HCT116 (cell line): ENCODE data around the gene PLA2G1B.

Source experiments
- CBX3 ChIP-seq: IDR thresholded peaks from 2 replicates; pipeline ENCODE4 v1.6.1; 2012; ENCODE audit warnings: low read depth
- CEBPB ChIP-seq: IDR thresholded peaks from 2 replicates; pipeline ENCODE4 v1.6.1; 2012; ENCODE audit warnings: low read depth
- CTCF ChIP-seq, 3 experiments: fragments of 200-600 bp in 1 of 3; sonication (generic) in 1 of 3; IDR thresholded peaks in 2 of 3; conservative IDR thresholded peaks in 1 of 3; 2 replicates each; pipeline ENCODE4 v1.5.1; 2012 to 2017; ENCODE audit warnings: low read depth in 2 of 3, low read length in 2 of 3, antibody characterized with exemption in 1 of 3, borderline replicate concordance in 1 of 3, control low read depth in 1 of 3, mild to moderate bottlenecking in 1 of 3, mixed read lengths in 1 of 3, mixed run types in 1 of 3, moderate library complexity in 1 of 3; ENCODE audit not compliant: insufficient read depth in 1 of 3
- EGR1 ChIP-seq: IDR thresholded peaks from 2 replicates; pipeline ENCODE4 v1.6.1; 2012; ENCODE audit warnings: low read depth
- EZH2 ChIP-seq: fragments of 200-600 bp; sonication (generic); IDR thresholded peaks from 2 replicates; pipeline ENCODE4 v1.6.1; 2017; ENCODE audit warnings: antibody characterized with exemption, mixed run types
- EZH2phosphoT487 ChIP-seq: fragments of 200-600 bp; IDR thresholded peaks from 2 replicates; pipeline ENCODE4 v1.6.1; 2018; ENCODE audit warnings: antibody characterized with exemption, borderline replicate concordance
- JUND ChIP-seq: IDR thresholded peaks from 2 replicates; pipeline ENCODE4 v1.6.1; 2012
- MAX ChIP-seq: IDR thresholded peaks from 2 replicates; pipeline ENCODE4 v1.6.1; 2012
- POLR2A ChIP-seq: IDR thresholded peaks from 2 replicates; pipeline ENCODE4 v1.7.0; 2011; ENCODE audit warnings: borderline replicate concordance; ENCODE audit not compliant: insufficient read depth, insufficient read length; ENCODE audit errors: extremely low read depth
- RAD21 ChIP-seq: IDR thresholded peaks from 2 replicates; pipeline ENCODE4 v1.6.1; 2012; ENCODE audit warnings: low read depth, mild to moderate bottlenecking
- SIN3A ChIP-seq: IDR thresholded peaks from 2 replicates; pipeline ENCODE4 v1.6.1; 2012; ENCODE audit warnings: low read depth
- SP1 ChIP-seq: IDR thresholded peaks from 2 replicates; pipeline ENCODE4 v1.6.1; 2012; ENCODE audit warnings: low read depth
- YY1 ChIP-seq: IDR thresholded peaks from 2 replicates; pipeline ENCODE4 v1.6.1; 2011; ENCODE audit warnings: low read length, low read depth, moderate library complexity, mild to moderate bottlenecking; ENCODE audit not compliant: insufficient replicate concordance; ENCODE audit errors: extremely low read depth
- ZBTB33 ChIP-seq: IDR thresholded peaks from 2 replicates; pipeline ENCODE4 v1.6.1; 2011; ENCODE audit warnings: mild to moderate bottlenecking, low read length, moderate library complexity; ENCODE audit not compliant: insufficient replicate concordance; ENCODE audit errors: extremely low read depth

- TF ChIP-seq POLR2A (no peak), YY1 (no peak), CTCF (IDR thresholded peaks at IDR 0.05 in 2 of 3, conservative IDR thresholded peaks at IDR 0.05 in 1 of 3; ENCODE audit: borderline replicate concordance in 1 of 3, insufficient read depth in 1 of 3, low read depth in 2 of 3, low read length in 2 of 3) (no peak), JUND (no peak), SIN3A (no peak), RAD21 (no peak), EGR1 (no peak), CEBPB (no peak), EZH2 (no peak), CBX3 (no peak), ZBTB33 (no peak), EZH2phosphoT487 (no peak), MAX (no peak), SP1 (no peak)
Observed at GRCh38 chr12:120316798-120317223, 10.8 kb downstream of the PLA2G1B start.
